ENCODE measurements around the gene EPB41L4B.

Gene EPB41L4B

GRCh38 chr9:109267555-109267954 lies 53.3 kb downstream of the EPB41L4B start:
- no peak for DNase-seq

GRCh38 chr9:109264877-109265587 lies 55.8 kb downstream of the EPB41L4B start:
- no peak for DNase-seq

- DNase-seq: no peak
Observed at GRCh38 chr9:109263358-109263757, 57.5 kb downstream of the EPB41L4B start.

DNA sequence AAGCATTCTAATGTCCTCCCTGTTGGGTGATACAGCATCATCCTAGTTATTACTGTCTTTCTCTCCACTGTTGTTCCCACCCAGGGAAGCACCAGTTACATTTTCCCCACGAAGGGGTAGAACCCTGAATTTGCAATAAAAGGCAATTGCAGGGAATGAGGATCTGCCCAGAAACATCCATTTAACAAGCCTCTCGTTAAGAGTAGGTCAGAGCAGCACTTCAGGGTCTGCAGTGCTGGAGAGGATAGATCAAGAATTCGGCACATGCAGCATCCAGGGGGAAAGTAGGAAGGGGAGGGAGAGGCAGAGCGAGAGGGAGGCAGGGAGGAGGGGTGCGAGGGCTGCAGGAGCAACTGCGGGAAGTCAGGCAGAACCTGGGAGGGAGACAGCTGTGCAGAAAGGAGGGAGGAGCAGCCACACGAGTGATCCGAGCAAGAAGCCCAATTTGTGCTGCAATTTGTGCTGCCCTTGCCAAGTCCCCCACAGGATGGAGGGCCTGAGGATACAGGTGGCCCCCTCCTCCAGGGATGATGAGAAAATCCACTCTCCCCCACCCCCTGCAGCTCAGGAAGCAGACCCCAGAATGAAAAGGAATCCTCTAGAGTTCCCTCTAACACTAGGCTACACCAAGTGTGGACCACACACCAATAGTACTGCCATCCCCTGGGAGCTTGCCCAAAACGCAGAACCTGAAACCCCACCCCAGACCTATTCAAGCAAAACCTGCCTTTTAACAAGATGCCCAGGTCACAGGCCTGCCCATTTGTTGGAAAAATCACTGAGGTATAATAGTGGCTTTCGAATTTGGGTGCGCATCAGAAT lies 62.2 kb downstream of the EPB41L4B start:
- no peak for DNase-seq

DNA sequence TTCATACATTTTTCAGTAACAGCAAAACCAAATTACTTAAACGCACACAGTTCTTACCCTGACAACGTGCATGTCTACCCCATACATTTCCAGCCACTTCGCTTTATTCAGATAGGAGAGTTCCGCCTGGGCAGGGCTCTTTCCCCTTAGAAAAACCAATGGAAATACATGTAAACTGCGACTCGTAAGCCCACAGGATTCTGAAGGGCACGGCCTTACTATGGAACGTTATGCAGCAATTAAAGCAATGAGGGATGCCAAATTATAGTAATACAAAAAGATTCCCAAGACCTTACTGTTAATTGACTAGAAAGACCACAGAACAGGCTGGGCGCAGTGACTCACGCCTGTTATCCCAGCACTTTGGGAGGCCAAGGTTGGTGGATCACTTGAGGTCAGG lies 64.5 kb downstream of the EPB41L4B start:
- no peak for DNase-seq

DNA sequence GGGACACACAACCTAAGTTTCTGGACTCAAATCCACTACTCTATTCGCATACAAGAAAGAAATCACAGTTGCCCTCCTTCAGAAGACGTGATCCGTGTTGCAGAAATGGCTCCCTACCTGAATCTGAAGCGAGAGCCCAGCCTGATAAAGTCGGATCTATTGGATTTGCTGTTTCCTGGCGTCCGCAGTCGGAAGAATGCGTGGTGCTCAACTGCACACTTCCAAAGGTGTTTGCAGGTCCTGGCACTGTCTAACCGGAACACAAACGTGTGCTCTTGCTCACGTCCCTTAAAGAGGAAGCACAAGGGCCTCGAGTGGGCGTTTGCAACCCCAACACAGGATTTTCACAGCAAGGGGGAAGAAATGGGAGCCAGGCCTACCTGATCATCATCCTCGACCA lies 65.5 kb downstream of the EPB41L4B start:
- no peak for DNase-seq

- no peak for DNase-seq
Observed at GRCh38 chr9:109254317-109254716, 66.5 kb downstream of the EPB41L4B start.

DNA sequence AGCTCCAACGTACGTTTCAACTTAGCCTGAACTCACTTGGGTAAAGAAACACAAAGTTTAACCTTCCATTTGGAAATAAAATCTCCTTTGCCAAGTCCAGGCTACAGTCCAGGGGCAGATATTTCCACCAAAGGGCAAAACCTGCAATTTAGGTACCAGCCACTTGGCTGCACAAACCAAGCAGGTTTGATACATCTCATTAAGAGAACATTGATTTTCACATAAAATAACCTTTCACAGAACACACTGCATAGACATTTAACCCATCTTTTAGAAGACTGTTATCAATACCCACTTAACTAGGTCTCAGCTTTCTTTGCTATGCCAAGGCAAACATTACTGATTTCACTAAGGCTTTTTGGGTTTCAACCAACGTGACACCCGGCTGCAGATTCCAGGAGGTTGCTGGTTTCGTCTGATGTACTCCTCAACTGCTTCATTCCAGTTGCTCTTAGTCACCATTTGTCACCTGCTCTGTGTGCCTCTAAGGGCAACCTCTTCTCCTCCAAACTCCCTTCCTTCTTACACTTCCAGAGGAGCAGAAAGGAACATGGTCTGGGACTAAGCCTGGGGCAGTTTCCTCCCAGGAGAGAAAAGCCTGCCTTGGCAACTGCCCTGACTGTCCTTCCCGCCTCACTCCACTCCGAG lies 67.1 kb downstream of the EPB41L4B start:
- no peak for DNase-seq

- DNase-seq: no peak
Observed at GRCh38 chr9:109253241-109253636, 67.6 kb downstream of the EPB41L4B start.

GRCh38 chr9:109252291-109252690 lies 68.6 kb downstream of the EPB41L4B start:
- DNase-seq: no peak

GRCh38 chr9:109251776-109252106 lies 69.1 kb downstream of the EPB41L4B start:
- no peak for DNase-seq

DNA sequence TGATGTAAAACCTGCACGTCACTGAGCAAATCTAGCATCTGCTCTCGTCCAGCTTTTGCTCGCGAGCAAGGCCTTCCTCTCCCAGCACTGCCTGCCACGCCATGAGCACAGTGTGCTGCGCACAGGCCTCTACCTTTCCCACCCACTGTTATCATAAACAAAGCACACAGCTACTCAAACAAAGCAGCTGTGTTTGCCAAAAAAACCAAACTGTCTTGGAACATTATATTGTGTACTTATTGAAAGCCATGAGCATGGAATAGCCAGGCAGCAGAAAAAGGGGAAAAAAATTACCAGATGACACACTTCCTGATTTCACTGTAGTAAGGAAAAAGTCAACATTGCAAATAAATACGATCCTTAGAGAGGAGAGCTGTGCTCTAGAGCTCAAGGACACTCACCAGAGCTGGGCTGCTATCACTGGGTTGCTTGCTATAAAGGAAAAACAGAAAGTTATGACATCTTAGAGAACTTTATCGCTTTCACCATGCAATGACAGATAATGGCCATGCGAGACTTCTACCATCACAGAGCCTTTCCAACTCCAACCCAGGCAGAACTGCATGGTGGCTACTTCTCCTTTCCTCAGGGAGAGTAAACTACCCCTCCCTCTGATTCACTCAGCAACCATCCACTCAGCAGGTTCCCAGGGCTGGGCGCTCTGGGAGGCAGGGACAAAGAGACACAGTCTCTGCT lies 69.6 kb downstream of the EPB41L4B start:
- DNase-seq: no peak

DNA sequence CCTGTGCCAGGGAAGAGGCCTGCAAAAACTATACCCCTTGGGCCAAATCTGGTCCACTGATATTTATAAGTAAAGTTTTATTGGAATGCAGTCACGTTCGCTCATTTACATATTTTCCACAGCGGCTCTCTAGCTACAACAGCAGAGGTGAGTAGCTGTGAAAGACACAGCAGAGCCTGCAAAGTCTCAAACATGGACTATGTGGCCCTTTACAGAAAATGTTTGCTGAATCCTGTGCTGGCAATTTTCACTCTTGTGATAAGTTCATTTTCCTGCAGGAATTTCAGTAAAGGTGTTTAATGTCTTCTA lies 70.1 kb downstream of the EPB41L4B start:
- no peak for DNase-seq

DNA sequence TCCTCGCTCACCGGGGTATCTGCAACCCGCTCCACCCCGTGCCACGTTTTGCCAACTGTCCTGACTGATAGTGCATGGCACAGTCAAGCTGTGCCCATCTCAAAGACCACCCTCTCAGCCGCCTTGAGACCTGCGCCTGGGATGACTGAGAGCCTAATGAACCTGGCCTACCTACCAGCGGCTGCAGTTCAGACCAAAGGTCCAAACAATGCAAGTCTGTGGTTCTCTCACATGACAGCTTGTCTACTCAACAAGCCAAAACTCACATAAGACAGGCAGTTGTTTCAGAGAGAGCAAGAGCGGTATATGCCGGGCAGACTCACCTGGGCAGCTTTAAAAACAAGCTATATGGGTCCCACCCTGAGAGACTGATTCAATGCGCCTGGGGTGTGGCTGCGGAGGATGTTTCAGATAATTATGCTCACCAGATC lies 70.5 kb downstream of the EPB41L4B start:
- no peak for DNase-seq

DNA sequence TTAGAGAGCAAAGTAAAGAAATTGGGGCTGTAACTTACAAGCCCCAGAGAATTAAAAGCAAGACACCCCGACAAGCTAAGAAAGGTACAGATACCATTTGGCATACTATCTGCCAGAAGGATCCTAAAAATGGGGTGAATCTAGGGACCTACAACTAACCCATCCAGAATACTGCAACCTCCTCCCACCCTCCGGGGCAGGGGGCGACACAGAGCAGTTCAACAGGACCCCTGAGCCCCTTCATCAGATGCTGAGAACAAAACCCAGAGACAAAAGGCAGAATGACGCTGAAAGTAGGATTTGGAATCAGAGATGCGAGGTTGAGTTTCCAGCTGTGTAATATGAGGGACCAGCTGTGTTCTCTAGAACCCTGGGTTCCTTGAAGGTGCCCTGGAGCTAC lies 71.2 kb downstream of the EPB41L4B start:
- DNase-seq: no peak

GRCh38 chr9:109248133-109248581 lies 72.7 kb downstream of the EPB41L4B start:
- DNase-seq: no peak

- no peak for DNase-seq
Observed at GRCh38 chr9:109247228-109247627, 73.6 kb downstream of the EPB41L4B start.

- DNase-seq: no peak
Observed at GRCh38 chr9:109246533-109246932, 74.3 kb downstream of the EPB41L4B start.

DNA sequence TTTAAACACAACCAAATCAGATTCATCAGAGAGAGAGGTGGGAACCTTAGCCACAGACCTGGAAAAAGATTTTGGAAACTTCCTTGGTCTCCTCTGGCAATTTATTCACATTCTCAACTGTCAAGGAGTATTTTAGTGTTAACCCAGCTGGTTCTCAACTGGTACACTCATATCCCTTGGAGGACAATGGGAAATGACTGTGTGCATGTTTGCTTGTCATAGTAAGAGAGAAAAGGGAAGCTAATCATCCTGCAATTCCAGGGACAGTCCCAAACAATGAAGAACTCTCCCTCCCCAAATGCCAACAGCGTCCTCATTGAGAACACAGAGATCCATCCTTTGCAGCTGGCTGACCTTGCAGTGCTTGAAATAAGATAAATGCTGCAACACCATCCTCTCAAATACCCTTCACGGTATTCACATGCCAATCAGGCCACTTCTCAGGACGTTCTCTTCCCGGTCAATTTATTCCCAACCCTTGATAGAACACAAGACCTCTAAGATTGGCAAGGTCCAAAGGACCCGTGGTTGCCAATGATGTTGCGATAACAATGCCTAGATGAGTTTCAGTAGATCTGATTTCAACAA lies 75.5 kb downstream of the EPB41L4B start:
- no peak for DNase-seq

DNA sequence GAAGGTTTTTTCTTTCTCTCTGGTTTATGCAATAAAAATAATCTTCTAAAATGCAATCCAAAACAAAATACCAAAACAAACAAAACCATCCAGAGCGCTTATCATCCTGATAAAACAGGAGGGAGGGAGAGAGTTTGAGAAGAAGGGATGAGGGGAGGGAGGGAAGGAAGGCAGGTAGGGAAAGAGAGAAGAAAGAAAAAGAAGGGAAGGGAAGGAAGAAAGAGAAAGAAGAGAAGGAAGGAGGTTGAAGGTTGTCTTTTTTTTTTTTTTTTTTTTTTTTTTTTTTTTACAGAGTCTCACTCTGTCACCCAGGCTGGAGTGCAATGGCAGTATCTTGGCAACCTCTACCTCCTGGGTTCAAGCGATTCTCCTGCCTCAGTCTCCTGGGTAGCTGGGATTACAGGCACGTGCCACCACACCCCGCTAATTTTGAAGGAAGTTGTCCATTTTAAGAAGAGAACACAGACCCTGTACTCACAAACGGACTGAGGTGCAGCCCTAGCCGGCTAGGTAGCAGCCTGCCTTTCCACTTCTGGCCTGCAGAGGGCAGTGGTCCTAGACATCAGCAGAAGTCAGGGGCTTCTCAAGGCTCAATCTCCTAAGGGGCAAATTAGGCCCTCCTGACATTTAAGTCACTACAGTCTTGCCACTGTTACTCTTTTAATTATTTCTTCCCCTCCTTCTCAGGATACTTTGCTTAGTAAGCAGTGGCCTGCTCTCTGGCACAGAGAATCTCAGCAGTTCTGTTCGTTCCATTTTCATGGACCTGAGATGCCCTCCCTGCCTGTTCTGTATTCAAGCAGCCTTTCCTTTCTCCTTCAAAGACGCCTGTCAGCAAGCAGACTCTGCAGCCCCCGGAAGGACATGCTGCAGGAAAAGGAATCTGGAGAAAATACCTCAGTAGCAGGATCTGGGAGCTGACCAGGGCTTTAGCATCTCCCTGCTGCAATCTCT lies 76.4 kb downstream of the EPB41L4B start:
- peak in 1 of 2 experiments; percentile 22 for DNase-seq

GRCh38 chr9:109242741-109243140 lies 78.1 kb downstream of the EPB41L4B start:
- no peak for DNase-seq

DNA sequence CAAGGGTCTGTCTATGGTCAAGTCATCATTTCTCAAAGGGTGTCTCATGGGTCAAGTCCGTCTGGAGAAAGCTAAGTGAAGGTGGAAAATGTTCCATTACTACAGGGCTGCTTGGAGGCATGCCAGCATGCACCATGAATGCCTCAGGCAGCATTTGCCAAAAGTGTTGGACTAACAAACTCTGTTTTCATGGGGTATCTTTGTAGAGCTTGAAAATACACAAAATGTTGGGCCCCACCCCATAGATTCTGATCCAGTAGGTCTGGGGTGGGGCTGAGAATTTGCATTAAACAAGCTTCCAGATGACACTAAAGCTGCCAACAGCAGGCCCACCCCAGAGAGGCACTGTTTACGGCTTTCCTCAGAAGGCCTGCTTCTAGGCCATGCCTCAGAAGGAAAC lies 78.8 kb downstream of the EPB41L4B start:
- DNase-seq: no peak
